Measurements from ENCODE around the gene NFIB. TPM values are rescaled to one million over a fixed set of nuclear protein-coding genes. Genes with fewer than 3 reads are reported as not detected.

NFIB gene
- total and polyA plus RNA-seq, 2 of the 4 experiments (the other 2 are of a cell fraction): 1.4 to 2.0 TPM

GRCh38 chr9:14278291-14278721, 35.6 kb downstream of the NFIB start:
- Histone ChIP-seq H4K5ac (ENCODE audit: low read depth, low read length) (no peak overlapping the region), H3K9me1 (ENCODE audit: insufficient read depth, low read length) (peaks cover 3% of the 10 kb centered on the region; the same call in 1 of the 2 replicates), H4K91ac (ENCODE audit: insufficient read depth, low read depth, low read length) (no peak overlapping the region; the same call in 1 of the 2 replicates), H3K14ac (replicated peaks; ENCODE audit: low read depth, low read length) (0 out of 2 replicates have a peak overlapping the region, but pooled peaks have one; percentile 22), H3K4me3 (ENCODE audit: insufficient read depth, low read depth, low read length) (no peak overlapping the region), H3K4me2 (ENCODE audit: low read depth, low read length) (no peak overlapping the region), H3K36me3 (ENCODE audit: control insufficient read depth, insufficient read depth, low read length) (no peaks in the 10 kb centered on the region), H2AFZ (replicated peaks; ENCODE audit: low read length, poor library complexity) (no peak overlapping the region), H3K9ac (ENCODE audit: low read depth, low read length) (no peak overlapping the region), H2AK5ac (ENCODE audit: low read depth, low read length) (peak overlapping the region; percentile 51; the same call in 1 of the 2 replicates), H3K56ac (ENCODE audit: extremely low read depth, insufficient read depth, low read length) (no peak overlapping the region), H3K79me1 (ENCODE audit: low read depth in 1 of 2, low read length in 2 of 2) (no peaks in the 10 kb centered on the region), H2AK9ac (replicated peaks; ENCODE audit: low read depth, low read length, poor library complexity) (no peak overlapping the region), H3K4me1 (ENCODE audit: control insufficient read depth, insufficient read depth, low read length) (peaks cover 5% of the 10 kb centered on the region), H4K20me1 (ENCODE audit: insufficient read depth, low read length) (no peaks in the 10 kb centered on the region), H2BK20ac (ENCODE audit: low read depth, low read length) (peak overlapping the region; percentile 71), H2BK120ac (ENCODE audit: low read depth, low read length) (peak overlapping the region; percentile 73; the same call in 1 of the 2 replicates), H4K8ac (ENCODE audit: low read depth in 2 of 2, low read length in 2 of 2) (0 out of 4 replicates have a peak overlapping the region, but pooled peaks of 1 of the 2 experiments have one; percentile 43), H2BK15ac (ENCODE audit: low read depth, low read length) (peak overlapping the region; percentile 27; the same call in 1 of the 3 replicates), H3K27ac (ENCODE audit: insufficient read depth, low read length) (no peak overlapping the region), H3K9me3 (ENCODE audit: control insufficient read depth, insufficient read depth, low read length) (no peaks in the 10 kb centered on the region), H3K23ac (ENCODE audit: low read depth, low read length) (no peak overlapping the region), H3K27me3 (ENCODE audit: control insufficient read depth, insufficient read depth, low read length) (peaks cover 2% of the 10 kb centered on the region), H3K4ac (ENCODE audit: low read depth, low read length) (0 out of 2 replicates have a peak overlapping the region, but pooled peaks have one; percentile 14), H3K18ac (ENCODE audit: low read depth, low read length) (no peak overlapping the region), H2BK5ac (ENCODE audit: low read depth, low read length, poor library complexity, severe bottlenecking) (no peak overlapping the region)
- TF ChIP-seq MXI1 (IDR thresholded peaks at IDR 0.05; ENCODE audit: borderline replicate concordance, low read depth, low read length) (no peak), FOS (IDR thresholded peaks at IDR 0.05; ENCODE audit: low read depth, low read length) (0 out of 2 replicates have a peak, but pooled peaks have one; percentile 43), RFX5 (IDR thresholded peaks at IDR 0.05; ENCODE audit: low read depth, low read length) (no peak)
- no TSS peak for BruUV-seq (replicated peaks)
- intact Hi-C loops (cut with micrococcal nuclease): no loop called here
- ATAC-seq (ENCODE audit: low read depth): peak; percentile 54
- in situ Hi-C loops (cut with MboI; ENCODE audit: low sequenced_read_pairs): no loop called here
- no CpG with 5 or more reads among the region's 5 CpGs for WGBS, 2 experiments (ENCODE audit: extremely low coverage in 2 of 2, insufficient read length in 1 of 2)
- peak; percentile 82 for DNase-seq
- CTCF ChIA-PET: no interaction called here
- POLR2A ChIA-PET (ENCODE audit: unreplicated experiment): no interaction called here
- dilution Hi-C loops (cut with HindIII; ENCODE audit: low sequenced_read_pairs, unreplicated experiment): no loop called here
